K562 (cell line): ENCODE data around the gene VWA1. TPM values are rescaled to one million over a fixed set of nuclear protein-coding genes. Genes with fewer than 3 reads are reported as not detected.
"Not testable (repeated sequence)": the region's sequence is repeated elsewhere in the genome, so short reads cannot be mapped to it uniquely, and the experiment has no call there.

Experiments used
- ATAC-seq: fragments of 200-7000 bp; cut with Tn5 transposase; 3 replicates; pipeline ENCODE4 v1.9.1; 2020; ENCODE audit warnings: moderate library complexity
- BruUV-seq: library from RNA; stranded (reverse); fragments of 400-500 nt; replicated peaks from 2 replicates; lab custom pipeline; 2021; lab: Mats Ljungman, UMichigan
- CTCF ChIA-PET: fragments of 300-600 bp; formaldehyde crosslinking; extraction: SDS; loops from one replicate; lab custom pipeline; 2021; ENCODE audit warnings: low intra/inter-chr PET ratio; lab: Yijun Ruan, JAX
- POLR2A ChIA-PET: fragments of 300-600, 350-650 bp; sonication (Branson Sonifier 250); formaldehyde crosslinking; extraction: SDS; loops from one replicate; lab custom pipeline; 2021; ENCODE audit warnings: antibody characterized with exemption, inconsistent platforms; lab: Yijun Ruan, JAX
- DNase-seq, 4 experiments: peaks; one replicate each; pipeline versions ENCODE4 v3.0.0 to v3.0.0-alpha.2; 2011 to 2018; ENCODE audit warnings: low spot score in 3 of 4, mixed read lengths in 3 of 4; ENCODE audit errors: extremely low read depth in 1 of 4
- FAIRE-seq: peaks from 2 replicates; lab custom pipeline; 2011; peaks lifted over from hg19 to GRCh38; lab: Jason Lieb, UNC
- H2AFZ ChIP-seq: 2 replicates; pipeline ENCODE4 v1.6.0; 2011; ENCODE audit warnings: low read depth, low read length, control low read depth, inconsistent platforms
- H3K27ac ChIP-seq: fragments of 200-600 bp; 3 replicates; pipeline ENCODE4 v1.8.0; 2011; ENCODE audit warnings: low read depth, mild to moderate bottlenecking, control low read depth, inconsistent platforms, low read length, moderate library complexity, mixed read lengths; ENCODE audit errors: extremely low read depth
- H3K27me3 ChIP-seq, 2 experiments: fragments of 300-600 bp in 1 of 2; 2 replicates in 1 of 2; 3 replicates in 1 of 2; pipeline versions ENCODE4 v1.6.0 to v1.8.0; 2011; ENCODE audit warnings: inconsistent platforms in 2 of 2, low read length in 2 of 2, mild to moderate bottlenecking in 1 of 2, mixed read lengths in 1 of 2, moderate library complexity in 1 of 2; ENCODE audit not compliant: control insufficient read depth in 2 of 2, insufficient read depth in 2 of 2
- H3K36me3 ChIP-seq: fragments of 300-600 bp; 3 replicates; pipeline ENCODE4 v1.8.0; 2011; ENCODE audit warnings: mild to moderate bottlenecking, low read length, inconsistent platforms; ENCODE audit not compliant: control insufficient read depth, insufficient read depth
- H3K4me1 ChIP-seq, 2 experiments: fragments of 200-600 bp in 1 of 2; replicated peaks in 1 of 2; 2 replicates in 1 of 2; 3 replicates in 1 of 2; pipeline versions ENCODE4 v1.5.1 to v1.8.0; 2011; ENCODE audit warnings: inconsistent platforms in 2 of 2, low read length in 2 of 2, mild to moderate bottlenecking in 1 of 2, mixed read lengths in 1 of 2, moderate library complexity in 1 of 2; ENCODE audit not compliant: control insufficient read depth in 2 of 2, insufficient read depth in 2 of 2
- H3K4me2 ChIP-seq: 2 replicates; pipeline ENCODE4 v1.6.1; 2011; ENCODE audit warnings: low read length, control low read depth, inconsistent platforms, mixed read lengths; ENCODE audit not compliant: insufficient read depth
- H3K4me3 ChIP-seq: fragments of 200-600 bp; sonication (generic), shearing (Covaris generic); 2 replicates; pipeline ENCODE4 v1.5.1; 2016; ENCODE audit warnings: control low read depth, inconsistent platforms
- H3K79me2 ChIP-seq: fragments of 200-600 bp; 3 replicates; pipeline ENCODE4 v1.8.0; 2011; ENCODE audit warnings: low read length, inconsistent platforms; ENCODE audit not compliant: control insufficient read depth, insufficient read depth
- H3K9ac ChIP-seq, 2 experiments: 2 replicates each; pipeline versions ENCODE4 v1.6.0 to v1.6.1; 2011; ENCODE audit warnings: low read depth in 2 of 2, low read length in 2 of 2, control low read depth in 1 of 2, inconsistent platforms in 1 of 2, mild to moderate bottlenecking in 1 of 2, mixed read lengths in 1 of 2; ENCODE audit not compliant: insufficient read depth in 1 of 2
- H3K9me1 ChIP-seq: one replicate; pipeline ENCODE4 v1.6.0; 2011; ENCODE audit warnings: inconsistent platforms, mild to moderate bottlenecking, low read length, moderate library complexity; ENCODE audit not compliant: control insufficient read depth, insufficient read depth
- H3K9me3 ChIP-seq: replicated peaks from 2 replicates; pipeline ENCODE4 v1.5.1; 2011; ENCODE audit warnings: low read depth, low read length, inconsistent platforms; ENCODE audit not compliant: control insufficient read depth, insufficient read depth
- H4K20me1 ChIP-seq: replicated peaks from 2 replicates; pipeline ENCODE4 v1.6.1; 2011; ENCODE audit warnings: low read length, inconsistent platforms, mixed read lengths; ENCODE audit not compliant: control insufficient read depth, insufficient read depth
- CXXC5 ChIP-seq: fragments of 250-450 bp; sonication (Bioruptor Pico); IDR thresholded peaks from 2 replicates; pipeline ENCODE4 v1.8.0; 2022; ENCODE audit warnings: inconsistent platforms, mild to moderate bottlenecking, moderate library complexity
- KLF1 ChIP-seq: fragments of 450-650 bp; IDR thresholded peaks from 2 replicates; pipeline ENCODE4 v1.6.1; 2016; ENCODE audit warnings: missing genetic modification characterization, missing compliant biosample characterization
- NR2C1 ChIP-seq, 2 experiments: fragments of 450-650 bp; IDR thresholded peaks; 2 replicates each; pipeline ENCODE4 v1.6.1; 2017; ENCODE audit warnings: mild to moderate bottlenecking in 2 of 2, antibody characterized with exemption in 1 of 2, inconsistent platforms in 1 of 2, missing compliant biosample characterization in 1 of 2, missing genetic modification characterization in 1 of 2
- RAD21 ChIP-seq, 2 experiments: fragments of 250-450 bp in 1 of 2; fragments of 450-650 bp in 1 of 2; sonication (Bioruptor Pico) in 1 of 2; formaldehyde crosslinking in 1 of 2; IDR thresholded peaks in 1 of 2; conservative IDR thresholded peaks in 1 of 2; 2 replicates each; pipeline versions ENCODE4 v1.4.0 to v1.8.0; 2020 to 2022; ENCODE audit warnings: mild to moderate bottlenecking in 2 of 2, moderate library complexity in 1 of 2
- ZNF311 ChIP-seq: fragments of 250-450 bp; sonication (Bioruptor Pico); IDR thresholded peaks from 2 replicates; pipeline ENCODE4 v1.4.0; 2020; ENCODE audit warnings: mild to moderate bottlenecking, moderate library complexity
- ZNF316 ChIP-seq: fragments of 450-650 bp; IDR thresholded peaks from 2 replicates; pipeline ENCODE4 v1.6.1; 2016
- ZNF586 ChIP-seq: fragments of 450-650 bp; formaldehyde crosslinking; conservative IDR thresholded peaks from 2 replicates; pipeline ENCODE4 v1.4.0; 2020; ENCODE audit warnings: mild to moderate bottlenecking, moderate library complexity
- WGBS: fragments of 100-300 bp; shearing (Covaris generic); methylation state at CpG from one replicate; pipeline ENCODE4 v1.1.6; 2016; ENCODE audit warnings: low coverage, mixed read lengths; ENCODE audit not compliant: insufficient coverage; ENCODE audit errors: missing lambda C conversion rate; 5-methylcytosine and 5-hydroxymethylcytosine counted together
- in situ Hi-C: fragments of 300-500 bp; cut with MboI; formaldehyde crosslinking; loops from 4 replicates; pipeline ENCODE4 v1.15.0; 2018; ENCODE audit warnings: inconsistent platforms, mixed read lengths
- intact Hi-C: fragments of 100-400 bp; cut with micrococcal nuclease; formaldehyde crosslinking; loops from 2 replicates; pipeline ENCODE4 v1.14.2; 2022
- polyA plus RNA-seq, 8 experiments: library from polyadenylated mRNA; depleted of rRNA in 4 of 8; stranded (reverse) in 5 of 8; unstranded in 3 of 8; fragments of >200 nt; fragmentation: Nextera tagmentation in 2 of 8; fragmentation: Illumina TruSeq in 1 of 8; extraction: Ambion mirVana in 2 of 8; extraction: Trizol in 1 of 8; gene quantifications; 2 replicates each; pipeline versions ENCODE4 v1.2.1 to v1.2.3, GENCODE V29; 2011 to 2014; ENCODE audit warnings: inconsistent platforms in 1 of 8, missing spikeins in 1 of 8
- total RNA-seq, 7 experiments: library from RNA; depleted of rRNA in 6 of 7; stranded (reverse); fragments of >200 nt in 6 of 7; fragmentation: Illumina TruSeq in 2 of 7; extraction: Trizol in 2 of 7; gene quantifications; 2 replicates each; pipeline versions ENCODE4 v1.2.1 to v1.2.3, GENCODE V29; 2011 to 2021; ENCODE audit warnings: low replicate concordance in 1 of 7

The VWA1 gene
- total and polyA plus RNA-seq, 9 of the 15 experiments (the other 6 are each of a cell fraction or from before 2014, with no cell fraction given), result 0.01 to 6.4 (median 0.85) TPM

DNA sequence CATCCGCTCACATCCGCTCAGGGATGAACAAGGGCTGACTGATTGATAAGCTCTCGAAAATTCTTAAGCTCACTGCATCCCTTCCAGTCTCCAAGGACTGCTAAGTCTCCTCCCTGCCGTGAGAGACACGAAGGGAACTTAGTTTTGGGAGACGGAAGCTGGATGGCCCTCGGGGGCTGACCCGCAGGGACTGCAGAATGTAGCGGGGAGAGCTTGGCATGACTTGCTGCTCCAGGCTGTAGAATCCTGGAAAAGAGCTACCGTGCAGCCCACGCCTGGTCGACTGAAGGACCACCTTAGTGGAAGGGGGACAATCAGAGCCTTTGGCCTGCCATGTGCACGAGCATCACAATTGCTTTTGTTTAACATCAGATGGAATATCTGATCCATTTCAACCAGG is 19.7 kb upstream of the VWA1 start:
- H3K9me3 ChIP-seq, result peaks cover 11% of the 10 kb centered on the region
- H3K36me3 ChIP-seq, result no peaks in the 10 kb centered on the region
- H4K20me1 ChIP-seq, result no peaks in the 10 kb centered on the region
- H3K79me2 ChIP-seq, result no peaks in the 10 kb centered on the region
- no peak for ATAC-seq
- H3K27ac ChIP-seq, result no peak overlapping the region
- no peaks in the 10 kb centered on the region for H3K27me3 ChIP-seq
- H3K4me1 ChIP-seq, result peaks cover 0 to 12% of the 10 kb centered on the region in 2 experiments; a peak in 2 of 5 replicates
- POLR2A ChIA-PET, result interaction anchor here (1.0 to 1.8 kb wide), 2 partner anchors 9 to 11 kb away, joined by 4 to 9 read pairs; no protein-coding TSS in a partner anchor
- H3K4me2 ChIP-seq, result no peak overlapping the region
- no peak for DNase-seq
- intact Hi-C loops (no loop called here), in situ Hi-C loops (no loop called here)
- TF ChIP-seq NR2C1 (IDR thresholded peaks at IDR 0.05), result no peak
- TF ChIP-seq NR2C1 (tag; IDR thresholded peaks at IDR 0.05), result no peak
- TF ChIP-seq ZNF311 (CRISPR knock-in tag), result no peak
- no peak for TF ChIP-seq RAD21 (CRISPR knock-in tag; conservative IDR thresholded peaks at IDR 0.05 in 1 of 2, IDR thresholded peaks at IDR 0.05 in 1 of 2)
- no peak overlapping the region; a peak in 1 of 4 replicates for H3K9ac ChIP-seq
- CTCF ChIA-PET, result no interaction called here
- no TSS peak for BruUV-seq
- no peak for FAIRE-seq
- H3K4me3 ChIP-seq, result no peak overlapping the region
- H2AFZ ChIP-seq, result peak overlapping the region; percentile 5; the same call in 1 of the 2 replicates
- 50% methylated on average over 12 of the region's 13 CpGs for WGBS
- H3K9me1 ChIP-seq, result no peaks in the 10 kb centered on the region

DNA sequence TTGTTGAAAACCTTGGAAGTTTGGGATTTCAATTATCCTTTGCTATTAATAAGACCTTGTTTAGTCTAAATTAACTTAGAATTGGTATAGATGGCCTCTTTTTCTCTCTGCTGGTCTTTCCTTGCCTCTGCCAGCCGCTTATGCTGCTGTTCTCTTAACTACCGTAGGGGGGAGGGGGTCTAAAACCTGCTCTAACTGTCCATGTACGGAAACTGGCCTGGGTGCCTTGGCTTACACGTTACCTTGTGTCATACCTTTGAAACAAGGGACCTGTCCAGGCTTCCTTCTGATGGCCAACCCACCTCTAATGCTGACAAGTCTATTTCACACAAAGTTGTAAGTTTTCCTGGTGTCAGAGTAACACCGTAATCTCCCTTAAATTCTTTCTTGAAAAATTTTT is 18.1 kb upstream of the VWA1 start:
- H3K9ac ChIP-seq, POLR2A ChIA-PET, H3K27me3 ChIP-seq, intact Hi-C loops, H3K79me2 ChIP-seq, H3K36me3 ChIP-seq, H3K27ac ChIP-seq, H3K9me3 ChIP-seq, BruUV-seq, in situ Hi-C loops, H3K4me3 ChIP-seq, H4K20me1 ChIP-seq, CTCF ChIA-PET, H3K9me1 ChIP-seq, H3K4me2 ChIP-seq: not testable (repeated sequence)
- Histone ChIP-seq H2AFZ (peak overlapping the region; percentile 22; the same call in 1 of the 2 replicates), H3K4me1 (peaks cover 0 to 20% of the 10 kb centered on the region in 2 experiments; a peak in 2 of 5 replicates)
- FAIRE-seq, result peak; percentile 60
- DNase-seq, result peak in 1 of 4 experiments; percentile 62
- TF ChIP-seq RAD21 (CRISPR knock-in tag; conservative IDR thresholded peaks at IDR 0.05 in 1 of 2, IDR thresholded peaks at IDR 0.05 in 1 of 2) (peak in 1 of 2 experiments; percentile 27; a peak in 1 of 4 replicates), KLF1 (0 out of 2 replicates have a peak, but pooled peaks have one; percentile 20), CXXC5 (0 out of 2 replicates have a peak, but pooled peaks have one; percentile 8), ZNF316 (peak; percentile 61), ZNF586 (CRISPR knock-in tag) (0 out of 2 replicates have a peak, but pooled peaks have one; percentile 2)
- peak; percentile 71; the same call in 2 of the 3 replicates for ATAC-seq
- 37% methylated on average over 5 of the region's 5 CpGs for WGBS
